Renal cortical epithelial cell (primary cell): ENCODE results near the gene ITPR1. TPM values are rescaled to one million over a fixed set of nuclear protein-coding genes. Genes with fewer than 3 reads are reported as not detected.
A peak's percentile ranks its signal among the peaks of the same experiment; 100 is the strongest.
"Not testable (repeated sequence)": the region's sequence is repeated elsewhere in the genome, so short reads cannot be mapped to it uniquely, and the experiment has no call there.

Source experiments
- DNase-seq: peaks from one replicate; pipeline ENCODE4 v3.0.0-alpha.2; 2011; ENCODE audit warnings: low read depth
- total RNA-seq: library from RNA; depleted of rRNA; stranded (reverse); fragments of >200 nt; gene quantifications from 2 replicates; pipeline ENCODE4 v1.2.3, GENCODE V29; 2014

Gene ITPR1
- total RNA-seq, 1 donor from 2014 or later = 30.0 TPM

- peak; percentile 94 for DNase-seq
These were observed 263.9 kb downstream of the ITPR1 start for GRCh38 chr3:4756855-4757574.

GRCh38 chr3:4757575-4758248, 264.6 kb downstream of the ITPR1 start:
- DNase-seq = peak; percentile 77

DNA sequence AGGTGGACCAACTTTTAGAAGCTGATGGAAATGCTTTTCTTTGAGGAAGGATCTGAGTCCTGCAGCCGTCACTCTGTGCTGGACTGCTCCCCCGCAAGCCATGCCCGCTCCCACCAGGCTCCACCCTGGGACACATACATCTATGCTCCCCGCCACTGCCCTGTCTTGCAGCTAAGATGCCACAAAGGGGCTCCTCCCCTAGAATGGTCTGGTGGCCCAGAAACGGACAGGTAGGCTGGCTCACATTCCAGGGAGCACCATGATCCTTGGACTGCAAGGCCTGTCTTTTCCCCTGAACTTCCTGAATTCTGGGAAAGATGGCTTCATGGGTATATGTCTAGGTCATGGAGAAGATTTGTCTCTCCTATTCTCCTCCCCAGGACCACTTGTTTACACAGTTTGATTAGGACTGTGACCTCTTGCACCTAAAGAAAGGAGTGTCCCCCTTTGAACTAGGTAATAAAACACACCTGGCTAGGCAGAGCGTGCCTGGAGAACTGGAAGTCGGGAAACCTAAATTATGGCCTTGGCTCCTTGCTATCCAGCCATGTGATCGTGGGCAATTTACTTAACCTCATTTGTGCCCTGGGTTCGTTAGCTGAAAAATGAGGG, 265.2 kb downstream of the ITPR1 start:
- no peak for DNase-seq

DNA sequence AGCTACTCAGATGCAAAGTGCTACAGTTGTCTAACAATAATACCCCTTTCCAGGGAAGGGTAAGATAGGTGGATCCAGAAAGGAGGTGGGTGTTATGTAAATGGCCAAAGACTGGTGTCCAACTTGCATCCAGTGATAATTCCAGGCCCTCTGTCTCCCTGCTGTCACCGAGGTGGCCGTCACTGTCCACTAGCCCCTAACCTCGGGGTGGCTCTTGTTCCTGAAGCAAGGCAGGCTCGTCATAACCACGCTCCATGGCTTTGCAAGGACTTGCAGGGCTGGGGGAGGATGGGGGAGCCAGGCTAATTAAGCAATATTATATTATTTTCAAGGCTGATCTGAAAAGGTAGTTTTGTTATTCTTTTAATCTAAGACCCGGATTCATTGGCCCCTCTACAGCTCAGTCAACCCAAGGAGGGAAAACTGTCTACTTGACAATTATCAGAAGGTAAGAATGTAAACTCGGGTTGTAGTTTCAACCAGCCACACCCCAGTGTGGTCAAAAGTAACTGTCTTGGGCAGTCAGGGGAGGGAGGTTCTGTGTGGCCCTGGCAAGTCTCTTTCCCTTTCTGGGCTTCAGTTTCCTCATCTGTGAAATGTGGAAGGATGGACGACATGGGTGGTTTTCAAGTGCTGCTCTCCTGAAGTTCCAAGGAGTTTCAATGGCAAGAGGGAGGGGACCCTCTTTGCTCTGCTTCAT, 266.0 kb downstream of the ITPR1 start:
- no peak for DNase-seq

DNA sequence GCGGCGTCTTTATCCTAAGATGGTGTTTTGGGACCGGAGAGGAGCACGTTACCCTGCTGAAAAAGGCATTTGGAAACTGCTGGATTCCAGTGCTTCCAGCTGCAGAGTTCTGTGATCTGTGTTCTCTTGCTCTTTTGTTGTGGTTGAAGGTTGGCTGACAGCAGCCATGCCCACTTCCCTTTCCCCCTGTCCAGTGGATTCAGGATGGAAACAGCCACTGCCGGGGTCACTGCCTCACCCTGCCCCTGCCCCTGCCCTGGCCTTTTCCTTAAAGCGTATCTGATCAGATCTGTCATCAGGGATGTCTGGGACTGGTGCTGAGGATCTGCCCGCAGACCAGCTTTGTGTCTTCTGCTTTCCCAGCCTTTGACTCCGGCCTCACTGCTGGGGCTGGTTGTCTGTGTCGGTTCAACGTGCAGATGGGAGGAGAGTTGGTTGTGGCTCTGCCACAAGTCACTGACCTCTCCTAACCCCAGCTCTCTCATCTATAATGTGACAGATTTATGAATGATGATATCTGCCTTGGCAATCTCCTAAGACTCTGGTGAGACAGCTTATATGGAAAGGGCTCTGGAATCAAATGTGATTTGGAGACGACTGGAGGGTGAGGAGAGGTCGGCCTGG, 266.7 kb downstream of the ITPR1 start:
- no peak for DNase-seq

DNA sequence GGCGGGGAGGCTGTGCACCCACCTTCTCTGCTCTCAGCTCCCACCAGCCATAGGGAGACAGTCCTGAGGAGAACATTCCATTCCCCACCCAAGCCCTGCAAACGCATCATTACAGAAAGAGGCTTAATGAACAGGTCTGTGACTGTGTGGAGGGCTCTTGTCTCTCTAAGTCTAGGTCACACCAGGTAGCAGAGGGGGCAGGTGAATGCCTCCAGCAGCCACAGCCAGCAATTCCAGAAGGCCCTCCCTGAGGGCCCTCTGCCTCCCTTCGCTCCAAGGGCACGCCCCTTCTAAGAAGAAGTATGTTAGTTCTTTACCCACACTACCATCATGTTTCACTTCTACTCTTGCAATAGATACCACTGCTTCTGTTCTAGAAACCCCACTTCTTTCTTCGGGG, 268.6 kb downstream of the ITPR1 start:
- DNase-seq = no peak

- DNase-seq = not testable (repeated sequence)
These were observed 269.5 kb downstream of the ITPR1 start for GRCh38 chr3:4762481-4763230.

GRCh38 chr3:4763604-4764247, 270.6 kb downstream of the ITPR1 start:
- no peak for DNase-seq

GRCh38 chr3:4765212-4765611, 272.1 kb downstream of the ITPR1 start:
- DNase-seq = no peak

GRCh38 chr3:4766263-4766662, 273.1 kb downstream of the ITPR1 start:
- DNase-seq = no peak

- DNase-seq = no peak
These were observed 273.8 kb downstream of the ITPR1 start for GRCh38 chr3:4766716-4767499.

GRCh38 chr3:4768021-4768420, 274.9 kb downstream of the ITPR1 start:
- no peak for DNase-seq

DNA sequence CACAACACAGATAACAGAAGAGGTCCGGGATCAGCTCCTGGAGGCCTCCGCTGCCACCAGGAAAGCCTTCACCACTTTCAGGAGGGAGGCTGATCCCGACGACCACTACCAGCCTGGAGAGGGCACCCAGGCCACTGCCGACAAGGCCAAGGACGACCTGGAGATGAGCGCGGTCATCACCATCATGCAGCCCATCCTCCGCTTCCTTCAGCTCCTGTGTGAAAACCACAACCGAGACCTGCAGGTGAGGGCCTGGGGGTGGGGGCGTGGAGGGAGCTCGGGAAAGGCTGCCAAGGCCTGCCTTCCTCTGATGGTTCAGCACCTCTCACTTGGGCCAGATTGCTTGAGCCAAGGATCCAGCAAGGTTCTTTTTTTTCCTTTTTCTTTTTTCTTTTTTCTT, 275.4 kb downstream of the ITPR1 start:
- DNase-seq = no peak

- no peak for DNase-seq
These were observed 277.4 kb downstream of the ITPR1 start for GRCh38 chr3:4770561-4770960.

DNA sequence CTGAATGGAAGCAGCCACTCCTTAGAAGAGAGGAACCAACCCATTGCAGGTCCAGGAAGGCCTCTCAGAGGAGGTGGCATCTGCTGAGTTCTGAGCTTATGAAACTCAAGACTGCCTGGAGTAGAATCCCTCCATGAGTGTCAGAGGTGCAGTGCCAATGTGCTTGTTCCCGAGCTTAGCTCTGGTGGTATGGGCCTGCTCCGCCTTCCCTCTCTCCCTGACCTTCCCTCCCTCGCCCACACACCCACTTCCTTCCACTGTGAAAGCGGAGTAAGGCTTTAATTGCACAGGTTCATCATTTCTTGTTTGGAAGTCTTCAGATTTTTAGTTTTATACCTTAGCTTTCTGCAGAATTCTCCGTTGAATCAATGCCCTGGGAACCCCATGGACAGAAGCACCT, 278.1 kb downstream of the ITPR1 start:
- no peak for DNase-seq

DNA sequence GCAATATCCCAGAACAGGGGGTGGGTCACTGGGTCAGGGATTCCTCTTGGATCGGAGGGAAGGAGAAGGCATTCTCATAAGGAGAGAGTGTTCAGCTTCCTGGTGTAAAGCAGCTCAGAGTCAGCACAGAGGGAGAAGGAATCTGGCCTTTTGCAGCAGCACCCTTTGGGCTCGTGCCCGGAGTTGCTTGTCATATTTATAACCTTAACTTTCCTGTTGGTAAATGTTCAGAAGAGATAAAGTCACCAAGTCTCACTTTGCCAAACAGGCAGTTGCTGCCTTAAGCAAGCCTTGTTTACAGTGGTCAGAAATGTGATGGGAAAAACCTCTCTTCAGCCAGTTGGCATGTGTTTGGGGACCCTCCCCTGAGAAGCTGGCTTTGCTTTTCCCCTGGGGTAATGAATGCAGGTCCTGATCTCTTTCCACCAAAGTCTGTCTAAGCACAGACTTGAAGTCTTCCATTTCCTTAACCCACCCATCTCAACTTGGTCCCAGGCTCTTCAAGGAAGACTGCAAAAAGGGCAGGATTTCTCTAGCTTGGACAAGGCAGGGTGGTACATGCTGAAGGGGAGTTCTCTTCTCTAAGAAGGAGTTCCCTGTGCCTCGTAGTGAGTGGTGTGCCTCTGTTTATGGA, 279.1 kb downstream of the ITPR1 start:
- peak; percentile 56 for DNase-seq

DNA sequence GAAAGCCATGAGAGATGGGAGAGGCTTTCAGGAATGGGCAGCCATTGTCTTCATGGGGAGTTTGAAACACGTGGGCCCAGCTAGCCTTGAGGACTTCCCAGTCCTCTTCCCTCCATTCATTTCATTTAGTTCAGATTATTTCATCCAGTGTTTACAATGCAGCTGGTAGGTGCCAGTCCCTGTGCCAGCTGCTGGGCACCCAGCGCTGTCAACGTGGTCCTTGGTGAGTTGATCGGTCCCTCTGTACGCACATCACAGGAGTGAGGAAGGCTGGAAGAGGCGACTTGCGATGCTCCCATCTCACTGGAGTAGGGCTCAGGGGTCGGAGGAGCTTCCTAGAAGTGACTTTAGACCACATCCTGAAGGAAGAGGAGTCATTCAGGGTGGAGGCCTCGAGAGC, 279.7 kb downstream of the ITPR1 start:
- no peak for DNase-seq

- DNase-seq = no peak
These were observed 280.4 kb downstream of the ITPR1 start for GRCh38 chr3:4773583-4773982.

DNA sequence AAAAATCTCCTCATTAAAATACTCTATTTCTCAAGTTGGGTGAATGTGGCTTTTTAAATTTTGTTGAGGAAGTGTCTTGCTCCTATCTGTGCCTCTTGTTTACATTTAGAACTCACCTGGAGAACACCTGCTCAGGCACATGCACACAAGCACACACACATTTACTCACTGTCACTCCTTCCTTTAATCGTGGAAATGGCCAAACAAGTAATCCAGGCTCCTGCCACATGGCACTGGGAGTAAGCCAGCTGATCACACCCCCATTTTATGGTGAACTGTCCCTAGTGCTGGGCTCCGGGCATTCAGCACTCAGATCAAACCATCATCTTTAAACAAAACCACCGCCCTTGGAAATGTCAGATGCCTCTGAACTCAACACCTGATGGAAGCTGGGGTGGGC, 281.4 kb downstream of the ITPR1 start:
- no peak for DNase-seq
